ENCODE data around the gene CLTCL1.

The CLTCL1 gene

DNA sequence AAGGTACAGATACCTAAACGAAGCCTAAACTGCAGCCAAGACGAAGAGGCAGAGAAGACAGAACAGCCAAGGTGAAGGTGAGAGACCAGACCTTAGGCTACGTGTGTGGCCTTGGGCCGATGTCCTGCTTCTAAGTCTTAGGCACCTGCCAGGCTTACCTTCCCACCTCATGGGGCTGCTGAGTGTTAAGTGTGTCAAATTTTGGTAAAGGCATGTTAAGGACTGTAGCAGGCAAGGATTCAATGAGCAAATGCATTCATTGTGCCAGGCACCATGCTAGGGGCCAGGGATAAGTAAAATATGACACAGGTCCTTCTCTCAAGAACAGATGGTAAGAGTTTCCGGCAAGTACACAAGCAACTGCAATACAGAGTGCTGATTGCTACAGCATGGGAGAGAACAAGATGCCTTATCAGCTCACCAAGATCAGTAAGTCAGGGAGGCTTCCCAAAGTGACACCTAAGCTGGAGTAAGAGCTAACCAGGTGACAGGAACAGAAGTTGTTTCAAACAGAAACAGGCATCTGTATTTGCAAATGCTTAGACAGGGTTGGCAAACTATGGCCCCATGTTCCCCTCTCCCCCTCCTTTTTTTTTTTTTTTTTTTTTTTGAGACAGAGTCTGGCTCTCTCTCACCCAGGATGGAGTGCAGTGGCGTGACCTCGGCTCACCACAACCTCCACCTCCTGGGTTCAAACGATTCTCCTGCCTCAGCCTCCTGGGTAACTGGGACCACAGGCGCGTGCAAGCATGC, 46.7 kb downstream of the CLTCL1 start:
- DNase-seq, result no peak

GRCh38 chr22:19242699-19243098, 48.8 kb downstream of the CLTCL1 start:
- DNase-seq, result no peak

DNA sequence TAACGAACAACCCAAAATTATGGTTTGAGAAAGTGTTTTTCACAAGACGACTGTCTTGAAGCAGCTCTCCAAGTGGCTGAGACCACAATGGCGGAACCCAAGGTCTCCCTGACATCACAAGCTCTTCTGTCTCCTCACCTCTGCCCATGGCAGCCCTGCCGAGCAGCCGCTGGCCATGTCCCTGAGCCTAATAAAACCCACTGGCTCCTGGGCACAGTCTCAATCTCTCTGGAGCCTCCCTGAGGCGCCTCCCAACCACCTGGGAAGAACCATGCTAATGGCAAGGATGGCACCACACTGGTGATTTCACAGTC, 50.0 kb downstream of the CLTCL1 start:
- DNase-seq, result no peak

DNA sequence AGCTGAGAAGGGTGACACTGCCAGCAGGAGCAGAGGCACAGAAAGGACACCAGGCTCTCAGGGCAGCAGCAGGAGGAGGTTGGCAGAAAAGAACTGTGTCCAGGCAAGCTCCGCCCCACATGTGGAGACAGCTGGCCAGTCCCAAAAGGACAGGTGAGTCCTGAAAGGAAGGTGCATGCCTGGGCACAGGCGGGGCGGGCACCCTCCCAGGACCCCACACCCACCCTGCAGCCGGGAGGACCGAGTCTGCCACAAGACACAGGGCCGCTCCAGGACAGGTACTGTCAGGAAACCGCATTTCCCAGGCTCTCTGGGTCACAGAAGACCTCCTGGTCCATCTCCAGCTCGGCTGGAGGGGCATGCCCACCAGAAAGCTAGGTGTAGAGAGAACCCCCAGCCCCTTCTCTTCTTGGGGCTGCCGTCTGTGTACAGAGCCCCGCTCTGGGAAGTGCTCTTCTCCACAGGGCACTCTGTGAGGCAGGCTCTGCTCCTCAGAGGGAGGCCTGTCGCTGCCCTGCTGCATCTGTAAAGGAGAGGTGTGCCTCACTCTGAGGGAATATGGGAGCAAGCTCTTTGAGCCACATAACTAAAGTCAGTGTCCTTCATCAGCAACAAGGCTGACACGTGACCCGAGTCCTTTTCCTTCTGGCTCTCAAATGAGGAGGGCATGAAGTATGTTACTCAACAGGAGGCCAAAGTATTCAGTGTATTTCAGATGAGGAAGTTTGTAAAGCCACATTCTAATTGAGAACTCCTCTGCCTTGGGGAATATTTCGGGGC, 50.5 kb downstream of the CLTCL1 start:
- no peak for DNase-seq

GRCh38 chr22:19239464-19239863, 52.1 kb downstream of the CLTCL1 start:
- DNase-seq, result no peak

- DNase-seq, result no peak
Measured at GRCh38 chr22:19238900-19239299, 52.6 kb downstream of the CLTCL1 start.

GRCh38 chr22:19235874-19236273, 55.6 kb downstream of the CLTCL1 start:
- DNase-seq, result no peak

DNA sequence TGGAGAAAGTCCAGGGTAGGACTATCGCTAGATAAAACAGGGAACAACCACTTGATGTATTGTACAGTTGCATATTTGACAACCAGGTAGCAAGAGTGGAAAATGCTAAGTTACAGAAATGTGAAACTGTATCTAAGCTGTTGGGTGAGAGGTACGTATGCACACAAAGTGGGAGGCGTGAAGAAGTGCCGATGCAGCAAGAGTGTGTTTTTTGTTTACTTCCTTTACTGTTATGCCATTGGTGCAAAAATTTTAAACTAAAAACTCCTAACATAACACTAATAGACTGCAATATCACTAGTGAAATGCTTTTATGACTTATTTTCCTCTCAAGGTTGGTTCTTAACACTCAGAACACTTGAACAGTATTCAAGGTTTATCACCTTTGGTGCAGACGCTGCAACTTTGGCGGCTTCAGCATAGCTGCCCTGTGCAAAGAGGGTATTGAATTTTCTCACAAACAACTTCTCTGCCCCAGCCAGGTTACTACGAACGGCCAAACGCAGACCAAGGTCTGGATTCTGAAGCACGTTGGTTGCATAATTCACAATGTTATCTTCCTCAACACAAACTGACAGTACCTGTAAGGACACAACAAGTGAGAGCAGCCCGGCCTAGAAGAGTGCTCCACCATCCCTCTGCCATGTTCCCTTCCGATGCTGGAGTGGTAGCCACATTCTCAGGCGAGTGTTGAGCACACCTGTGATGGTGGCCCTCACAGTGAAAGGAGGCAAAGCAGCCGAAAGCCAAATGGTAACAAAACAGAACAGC, 57.2 kb downstream of the CLTCL1 start:
- DNase-seq, result no peak

- no peak for DNase-seq
Measured at GRCh38 chr22:19233189-19233661, 58.3 kb downstream of the CLTCL1 start.

GRCh38 chr22:19232623-19233022, 58.9 kb downstream of the CLTCL1 start:
- DNase-seq, result no peak

- DNase-seq, result no peak
Measured at GRCh38 chr22:19231986-19232385, 59.5 kb downstream of the CLTCL1 start.

DNA sequence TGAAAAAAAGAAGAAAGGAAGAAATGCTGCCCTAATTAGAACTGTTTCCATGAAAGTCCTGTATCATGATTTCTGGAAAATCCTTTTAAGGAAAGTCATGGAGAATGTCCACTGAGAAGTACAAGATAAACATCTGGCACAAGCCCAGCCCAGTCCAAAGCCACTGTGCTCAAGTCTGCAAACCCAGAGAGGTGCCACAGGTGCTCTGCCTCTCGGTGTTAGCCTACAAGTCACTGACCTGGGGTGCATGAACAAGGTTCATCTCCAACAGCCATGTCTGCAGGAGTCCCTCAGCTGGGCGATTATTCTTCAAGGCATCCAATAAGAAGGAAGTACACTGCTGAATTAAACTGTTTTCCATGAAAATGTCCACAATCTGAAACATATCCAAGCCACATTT, 61.9 kb downstream of the CLTCL1 start:
- DNase-seq, result no peak

DNA sequence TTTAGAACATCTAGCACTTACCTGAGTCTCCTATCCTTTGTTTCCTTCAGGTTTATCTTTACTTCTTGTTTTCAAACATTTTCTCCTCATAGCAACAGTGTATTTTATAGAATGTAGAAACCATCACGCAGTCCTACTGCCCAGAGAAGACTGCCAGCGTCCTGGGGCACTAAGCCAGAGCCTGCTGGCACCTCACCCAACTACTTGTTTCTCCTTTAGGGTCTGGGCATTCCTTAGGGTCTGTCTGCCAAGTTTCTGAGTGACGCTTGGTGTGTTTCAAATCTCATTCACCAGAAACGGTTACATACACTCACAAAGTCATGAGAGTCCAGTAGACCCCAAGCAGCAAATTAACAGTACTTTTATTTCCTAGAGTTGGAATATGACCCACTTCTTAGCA, 63.3 kb downstream of the CLTCL1 start:
- no peak for DNase-seq

GRCh38 chr22:19226428-19226827, 65.1 kb downstream of the CLTCL1 start:
- no peak for DNase-seq

DNA sequence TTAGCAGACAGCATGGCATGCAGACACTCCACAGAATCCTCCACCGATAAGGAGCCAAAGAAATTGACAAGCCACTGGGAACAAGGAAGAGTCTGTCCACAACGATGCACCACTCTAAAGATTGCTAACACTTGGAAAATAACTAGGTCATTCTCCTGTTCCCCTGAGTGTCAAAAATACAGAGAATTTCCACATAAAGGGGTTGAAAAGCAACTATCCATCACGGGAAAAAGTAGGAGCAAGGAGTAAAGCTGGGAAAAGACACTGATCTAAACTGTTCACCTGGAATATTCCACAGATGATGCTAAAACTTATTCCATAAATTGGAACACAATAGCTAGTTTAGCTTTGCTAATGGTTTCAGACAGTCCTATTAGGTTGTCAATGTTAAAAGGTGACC, 66.0 kb downstream of the CLTCL1 start:
- no peak for DNase-seq

- DNase-seq, result no peak
Measured at GRCh38 chr22:19224985-19225384, 66.5 kb downstream of the CLTCL1 start.

- no peak for DNase-seq
Measured at GRCh38 chr22:19224557-19224956, 67.0 kb downstream of the CLTCL1 start.

DNA sequence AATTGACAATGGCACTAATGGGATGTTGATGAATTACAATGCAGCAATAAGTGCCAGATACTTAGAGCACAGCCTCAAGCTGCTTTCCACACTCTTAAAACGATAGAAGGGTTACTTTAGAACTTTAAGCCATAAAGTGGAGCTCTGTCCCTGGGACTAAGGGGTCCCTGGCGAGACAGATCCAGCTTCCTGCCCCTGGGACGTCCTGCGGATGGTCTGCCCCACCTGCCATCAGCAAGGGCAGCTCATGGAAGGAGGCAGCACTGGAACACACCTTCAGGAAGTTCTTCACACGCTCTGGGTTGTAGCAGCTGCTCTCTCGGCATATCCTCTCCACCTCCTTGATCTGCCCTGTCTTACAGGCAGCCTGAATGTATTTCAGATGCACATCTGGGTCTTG, 67.9 kb downstream of the CLTCL1 start:
- no peak for DNase-seq

GRCh38 chr22:19223110-19223509, 68.4 kb downstream of the CLTCL1 start:
- DNase-seq, result no peak

GRCh38 chr22:19222242-19223005, 69.1 kb downstream of the CLTCL1 start:
- DNase-seq, result no peak

DNA sequence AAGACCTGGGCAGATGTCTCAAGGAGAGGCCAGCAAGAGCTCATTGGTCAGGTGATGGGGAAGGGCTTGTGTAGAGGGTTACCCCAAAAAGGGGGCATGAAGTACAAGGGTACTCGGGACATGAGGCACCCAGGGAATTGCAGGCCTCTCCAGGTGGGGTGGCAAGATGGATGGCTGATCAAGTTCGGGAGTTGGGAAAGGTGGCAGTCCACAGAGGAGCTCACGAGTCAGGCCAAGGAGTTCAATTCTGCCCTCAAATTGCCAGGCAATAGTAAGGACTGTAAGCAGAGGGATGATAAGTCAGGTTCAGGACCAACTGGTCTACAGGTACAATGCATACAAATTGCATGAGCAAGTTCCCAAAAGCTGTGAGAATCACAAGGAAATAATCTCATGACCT, 70.7 kb downstream of the CLTCL1 start:
- no peak for DNase-seq

- no peak for DNase-seq
Measured at GRCh38 chr22:19218541-19219233, 72.8 kb downstream of the CLTCL1 start.
